NCI-H345 (cell line): ENCODE measurements around the gene ADGRL2.
"Not testable (repeated sequence)": the region's sequence is repeated elsewhere in the genome, so short reads cannot be mapped to it uniquely, and the experiment has no call there.

Experiments
- DNase-seq: peaks from one replicate; lab custom pipeline; 2025; lab: John Stamatoyannopoulos, UW

ADGRL2 gene

GRCh38 chr1:81848880-81849682 is 48.3 kb downstream of the ADGRL2 start:
- DNase-seq = peak; percentile 35

DNA sequence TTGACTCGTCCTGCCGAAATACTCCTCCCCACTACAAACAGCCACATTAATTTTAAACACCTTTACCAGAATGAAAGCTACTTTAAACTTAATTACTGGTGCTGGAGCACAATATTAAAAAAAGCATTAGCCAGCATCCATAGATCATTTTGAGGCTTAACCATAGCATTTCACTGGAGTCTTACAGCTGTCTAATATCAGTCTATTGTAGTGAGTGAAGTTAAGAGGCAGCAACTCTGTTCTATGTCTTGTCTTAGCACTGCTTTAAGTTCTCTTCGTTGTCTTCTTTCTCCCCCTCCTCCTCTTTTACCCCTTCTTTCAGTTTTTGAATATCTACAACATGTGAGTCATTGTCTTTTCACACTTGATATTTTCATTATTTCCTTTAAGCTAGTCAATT is 49.3 kb downstream of the ADGRL2 start:
- no peak for DNase-seq

DNA sequence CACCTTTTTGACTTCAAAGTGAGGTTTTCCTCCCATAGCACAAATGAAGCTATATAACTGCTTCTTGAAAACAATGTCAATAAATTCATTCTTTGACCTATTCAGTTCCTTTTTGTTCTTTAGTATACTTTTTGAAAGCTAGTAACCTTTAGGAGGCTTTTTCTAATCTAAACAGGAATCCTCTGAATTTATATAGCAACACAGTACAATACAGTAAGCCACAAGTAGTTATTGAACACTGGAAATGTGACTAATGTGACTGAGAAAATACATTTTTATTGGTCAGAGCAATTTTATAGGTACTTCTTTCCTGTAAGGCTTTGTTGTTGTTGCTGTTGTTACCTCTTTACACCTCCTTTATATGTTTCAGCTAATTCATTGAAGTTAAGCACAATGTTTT is 49.8 kb downstream of the ADGRL2 start:
- no peak for DNase-seq

DNA sequence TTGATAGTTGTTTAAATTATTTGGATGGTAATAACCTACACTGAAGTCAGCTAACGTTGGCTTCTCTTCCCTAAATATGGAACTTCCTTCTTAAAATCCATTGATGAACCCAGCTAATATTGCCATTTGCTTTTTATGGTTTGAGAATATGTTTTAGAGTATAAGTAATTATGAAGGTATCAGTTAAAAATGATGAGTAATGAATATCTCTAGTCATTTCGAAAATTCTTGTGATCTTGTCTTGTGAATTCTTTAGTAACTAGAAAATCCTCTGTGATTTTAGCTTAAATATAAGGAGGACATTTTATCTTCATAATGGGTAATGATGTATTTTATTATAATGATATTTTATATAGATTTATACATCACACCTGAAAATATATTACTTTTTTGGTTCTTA is 50.5 kb downstream of the ADGRL2 start:
- no peak for DNase-seq

DNA sequence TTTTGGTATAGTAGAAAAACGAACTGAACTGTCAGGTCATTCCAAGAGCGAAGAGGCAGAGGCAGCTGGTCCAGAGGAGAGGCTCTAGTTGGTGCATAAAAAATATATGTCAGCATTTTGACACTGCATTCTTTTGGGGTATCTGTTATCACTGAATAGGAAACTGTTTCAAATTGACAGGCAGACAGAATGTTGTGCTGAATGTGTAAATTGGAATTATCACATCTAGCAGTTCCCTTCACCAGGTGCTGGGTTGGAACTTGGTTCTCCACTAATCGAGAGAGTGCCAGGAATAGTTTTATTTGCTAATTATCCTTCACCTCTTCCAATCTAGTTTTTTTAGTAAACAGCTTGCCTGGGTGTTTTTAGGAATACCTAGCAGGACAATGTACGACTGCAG is 52.2 kb downstream of the ADGRL2 start:
- DNase-seq = no peak

DNA sequence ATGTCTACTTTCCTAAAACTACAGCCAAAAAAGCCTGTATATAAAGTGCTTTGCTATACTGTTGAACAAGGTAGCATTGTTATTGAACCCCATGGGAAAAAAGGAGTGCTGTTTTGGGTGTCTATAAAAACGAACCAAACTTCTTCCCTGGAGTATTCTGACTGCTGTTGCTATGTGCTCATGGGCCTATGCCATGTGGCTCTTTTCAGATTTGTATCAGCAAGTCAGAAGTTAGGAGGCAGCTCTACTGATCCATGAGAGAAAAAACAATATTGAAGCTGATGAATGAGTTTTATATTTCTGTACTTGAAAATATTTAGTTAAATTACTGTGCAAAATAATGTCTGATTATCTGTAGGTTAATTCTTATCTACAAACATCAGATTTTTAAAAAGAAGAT is 66.5 kb downstream of the ADGRL2 start:
- no peak for DNase-seq

DNA sequence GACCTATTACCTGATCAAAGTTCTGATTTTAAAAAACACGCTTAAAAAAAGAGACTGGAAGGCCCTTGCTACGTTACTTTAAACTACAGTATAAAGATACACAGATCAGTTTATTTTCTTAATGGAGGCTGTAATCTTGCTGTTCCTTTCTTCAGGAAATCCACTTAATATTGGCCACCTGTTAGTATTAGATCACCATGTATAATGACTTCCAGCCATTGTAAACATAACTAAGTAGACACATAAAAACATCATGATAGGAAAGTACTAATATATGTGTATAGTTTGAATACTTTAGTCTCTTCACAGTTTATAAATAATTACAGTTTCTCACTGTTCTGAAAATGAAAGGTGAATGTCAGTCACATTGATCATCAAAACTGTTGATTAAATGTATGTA is 68.6 kb downstream of the ADGRL2 start:
- no peak for DNase-seq

DNA sequence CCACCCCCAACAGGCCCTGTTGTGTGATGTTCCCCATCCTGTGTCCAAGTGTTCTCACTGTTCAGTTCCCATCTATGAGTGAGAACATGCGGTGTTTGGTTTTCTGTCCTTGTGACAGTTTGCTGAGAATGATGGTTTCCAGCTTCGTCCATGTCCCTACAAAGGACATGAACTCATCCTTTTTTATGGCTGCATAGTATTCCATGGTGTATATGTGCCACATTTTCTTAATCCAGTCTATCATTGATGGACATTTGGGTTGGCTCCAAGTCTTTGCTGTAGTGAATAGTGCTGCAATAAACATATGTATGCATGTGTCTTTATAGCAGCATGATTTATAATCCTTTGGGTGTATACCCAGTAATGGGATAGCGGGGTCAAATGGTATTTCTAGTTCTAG is 70.4 kb downstream of the ADGRL2 start:
- DNase-seq = not testable (repeated sequence)

GRCh38 chr1:81873946-81874345 is 73.2 kb downstream of the ADGRL2 start:
- no peak for DNase-seq

DNA sequence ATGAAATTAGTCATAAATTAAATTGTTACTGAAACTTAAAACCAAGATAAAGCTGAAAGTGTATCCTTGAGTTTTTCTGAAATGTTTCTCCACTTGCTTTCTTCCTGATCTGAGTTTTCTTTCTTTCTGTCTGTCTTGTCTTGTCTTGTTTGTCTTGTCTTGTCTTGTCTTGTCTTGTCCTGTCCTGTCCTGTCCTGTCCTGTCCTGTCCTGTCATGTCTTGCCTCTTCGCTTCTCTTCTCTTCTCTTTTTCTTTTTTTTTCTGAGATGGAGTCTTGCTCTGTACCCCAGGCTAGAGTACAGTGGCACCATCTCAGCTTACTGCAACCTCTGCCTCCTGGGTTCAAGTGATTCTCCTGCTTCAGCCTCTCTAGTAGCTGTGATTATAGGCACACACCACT is 73.7 kb downstream of the ADGRL2 start:
- no peak for DNase-seq

DNA sequence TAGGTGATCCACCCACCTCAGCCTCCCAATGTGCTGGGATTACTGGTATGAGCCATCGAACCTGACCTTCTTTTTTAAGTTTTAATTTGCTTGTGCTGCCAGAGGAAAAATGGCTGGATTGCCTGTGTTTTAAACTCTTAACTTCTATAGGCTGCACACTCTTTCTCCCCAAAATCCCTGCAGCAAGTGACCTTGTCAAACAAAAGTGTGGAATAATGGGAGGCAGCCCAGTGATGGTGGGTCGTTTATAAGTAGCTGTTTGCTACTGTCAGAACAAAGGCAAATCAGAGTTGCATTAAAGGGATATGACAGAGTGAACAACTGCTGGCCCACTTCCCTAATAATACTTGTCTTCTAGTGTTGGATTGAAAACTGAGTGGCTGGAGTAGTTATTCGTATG is 74.2 kb downstream of the ADGRL2 start:
- DNase-seq = no peak

- no peak for DNase-seq
Measured at GRCh38 chr1:81876901-81877733, 76.4 kb downstream of the ADGRL2 start.

- no peak for DNase-seq
Measured at GRCh38 chr1:81877940-81878339, 77.2 kb downstream of the ADGRL2 start.

DNA sequence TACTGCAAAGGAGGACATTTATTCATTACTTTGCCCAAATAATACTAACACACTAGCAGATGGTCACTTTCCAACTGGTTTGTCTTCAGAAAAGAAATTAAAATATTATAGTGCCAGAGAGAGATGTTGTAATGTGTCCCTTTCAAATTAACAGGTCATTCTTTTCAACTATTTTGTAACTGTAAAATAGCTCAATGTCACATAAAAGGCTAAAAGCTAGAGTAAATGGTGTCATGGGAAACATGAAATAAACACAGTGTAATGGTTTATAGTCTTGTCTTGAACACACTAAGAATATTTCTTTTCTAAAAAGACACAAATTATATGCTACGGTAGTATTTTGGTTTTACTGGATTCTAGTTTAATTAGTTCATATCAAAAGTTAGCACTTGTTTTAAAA is 77.8 kb downstream of the ADGRL2 start:
- no peak for DNase-seq

GRCh38 chr1:81880781-81881180 is 80.0 kb downstream of the ADGRL2 start:
- DNase-seq = no peak

GRCh38 chr1:81885291-81885690 is 84.6 kb downstream of the ADGRL2 start:
- DNase-seq = no peak

DNA sequence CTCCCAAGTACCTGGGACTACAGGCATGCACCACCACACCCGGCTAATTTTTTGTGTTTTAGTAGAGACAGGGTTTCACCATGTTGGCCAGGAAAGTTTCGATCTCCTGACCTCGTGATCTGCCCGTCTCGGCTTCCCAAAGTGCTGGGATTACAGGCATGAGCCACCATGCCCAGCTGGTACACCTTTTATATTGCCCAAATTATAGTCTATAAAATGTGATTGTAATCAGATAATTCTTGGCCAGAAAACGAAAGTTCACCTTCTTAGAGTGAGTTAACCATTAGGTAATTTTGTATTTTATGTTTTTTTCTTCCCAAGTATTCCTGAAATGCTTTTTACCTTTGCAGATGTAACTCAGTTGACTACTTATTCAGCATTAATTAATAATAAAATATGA is 85.6 kb downstream of the ADGRL2 start:
- not testable (repeated sequence) for DNase-seq

DNA sequence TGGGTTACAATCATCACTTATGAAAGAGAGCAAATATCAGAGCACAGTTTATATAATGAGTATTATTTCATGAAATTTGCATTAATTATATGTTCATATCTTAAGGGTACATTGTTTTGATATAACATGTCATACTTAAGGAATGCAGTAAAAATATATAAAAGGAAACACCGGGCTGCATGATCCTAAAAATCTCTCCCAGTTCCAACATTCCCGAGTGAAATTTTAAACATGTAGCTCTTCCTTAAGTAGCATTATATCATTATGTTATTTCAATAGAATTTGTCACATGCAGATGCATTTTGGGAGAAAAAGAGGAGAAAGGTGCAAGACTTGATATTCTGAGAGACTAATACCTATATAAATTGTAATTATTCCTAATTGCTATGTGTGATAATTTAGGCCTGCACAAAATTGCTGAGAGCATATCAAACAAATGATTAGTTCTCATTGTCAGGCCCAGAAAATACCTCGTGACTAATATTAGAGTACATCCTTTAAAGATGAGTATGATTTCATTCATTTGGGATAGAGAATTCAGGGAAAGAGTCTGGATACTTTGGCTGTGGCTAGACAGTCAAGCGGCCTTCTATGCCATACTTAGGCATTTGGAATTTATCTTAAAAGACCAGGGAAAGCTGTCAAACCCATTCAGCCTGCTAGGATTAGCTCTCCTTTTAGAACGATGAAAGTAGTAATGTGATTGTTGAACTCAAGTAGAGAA is 86.8 kb downstream of the ADGRL2 start:
- no peak for DNase-seq

DNA sequence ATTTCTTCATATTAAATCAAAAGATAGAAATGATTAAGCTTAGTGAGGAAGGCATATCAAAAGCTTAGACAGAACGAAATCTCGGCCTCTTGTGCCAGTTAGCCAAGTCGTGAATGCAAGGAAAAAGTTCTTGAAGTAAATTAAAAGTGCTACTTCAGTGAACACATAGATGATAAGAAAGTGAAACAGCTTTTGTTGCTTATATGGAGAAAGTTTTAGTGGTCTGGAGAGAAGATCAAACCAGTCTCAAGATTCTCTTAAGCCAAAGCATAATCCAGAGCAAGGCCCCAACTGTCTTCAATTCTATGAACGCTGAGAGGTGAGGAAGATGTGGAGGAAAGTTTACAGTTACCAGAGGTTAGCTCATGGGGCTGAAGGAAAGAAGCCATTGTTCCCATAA is 88.4 kb downstream of the ADGRL2 start:
- DNase-seq = no peak

DNA sequence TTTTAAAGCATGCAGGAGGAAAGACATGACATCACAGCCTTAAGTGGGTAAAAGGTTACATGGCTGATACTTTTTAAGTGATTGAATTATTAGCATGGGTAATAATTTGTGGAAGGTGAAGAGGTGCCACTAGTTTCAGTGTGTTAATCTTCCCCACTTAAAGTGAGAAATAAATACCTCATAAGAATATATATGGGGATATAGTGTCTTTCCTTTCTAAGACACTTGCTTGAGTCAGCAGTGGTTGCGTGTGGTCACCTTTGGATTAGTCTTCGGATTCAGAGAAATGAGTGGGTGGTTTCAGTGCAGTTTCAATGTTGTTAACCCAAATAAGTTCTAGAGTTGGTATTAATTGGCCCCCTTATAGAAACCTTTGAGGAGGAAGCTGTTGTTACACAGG is 94.1 kb downstream of the ADGRL2 start:
- DNase-seq = no peak

DNA sequence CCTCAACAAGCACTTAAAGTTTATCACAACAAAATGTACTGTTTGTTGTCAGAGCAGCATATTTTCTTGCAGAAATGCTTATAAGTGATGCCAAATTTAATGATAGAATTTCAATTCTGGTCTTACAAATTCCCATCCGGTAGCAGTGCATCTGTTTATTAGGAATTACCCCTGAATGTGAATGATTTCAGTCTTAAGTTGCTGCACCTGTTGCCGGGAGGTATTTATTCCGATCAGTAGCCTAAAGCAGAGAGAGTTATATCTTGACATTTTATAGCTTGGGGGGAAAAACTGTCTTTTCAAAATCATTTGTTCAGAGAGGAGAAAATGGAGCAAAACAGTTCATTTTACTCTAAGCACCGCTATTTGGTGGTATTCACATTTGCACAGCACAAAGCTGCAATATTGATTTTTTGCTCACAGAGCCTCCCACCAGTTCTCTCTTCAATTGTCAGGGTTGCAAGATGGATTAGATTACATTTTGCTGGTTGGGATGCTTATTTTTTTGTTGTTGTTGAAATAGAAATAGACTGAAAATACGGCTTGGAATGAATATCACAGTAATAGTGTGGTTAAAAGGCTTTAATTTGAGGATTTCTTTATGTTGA is 98.6 kb downstream of the ADGRL2 start:
- DNase-seq = no peak

DNA sequence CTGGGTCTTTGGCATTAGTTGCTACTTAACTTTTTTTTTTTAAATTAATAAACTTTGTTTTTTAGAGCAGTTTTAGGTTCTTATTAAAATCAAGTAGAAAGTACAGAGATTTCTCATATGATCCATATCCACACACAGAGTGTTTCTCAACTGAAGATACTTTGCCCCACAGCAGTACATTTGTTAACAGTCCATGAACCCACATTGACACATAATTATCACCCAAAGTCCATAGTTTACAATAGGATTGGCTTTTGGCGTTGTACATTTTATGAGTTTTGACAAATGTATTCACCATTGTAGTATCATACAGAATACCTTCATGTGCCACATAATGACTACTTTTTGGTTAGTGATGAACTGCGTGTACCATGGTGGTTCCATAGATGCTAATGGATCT is 106.8 kb downstream of the ADGRL2 start:
- no peak for DNase-seq
